Measurements from ENCODE around the gene GBE1. TPM values are rescaled to one million over a fixed set of nuclear protein-coding genes. Genes with fewer than 3 reads are reported as not detected.

The GBE1 gene
- total RNA-seq (2021; fragmentation: NEBNext Ultra II Directional; extraction: Animal tissue kit (Norgen Biotek cat#: 25700)): 10 to 100 TPM; 78.3 to 93.4 (median 87.8) TPM
- long read RNA-seq, transcript GBE1-201 (16 exons, 3,461 nt): major isoform, 88 of 113 reads
- long read RNA-seq, partial matches to known transcripts: 18 of 113 reads
- long read RNA-seq, other reads (novel, unspliced or antisense): 7 of 113 reads

DNA sequence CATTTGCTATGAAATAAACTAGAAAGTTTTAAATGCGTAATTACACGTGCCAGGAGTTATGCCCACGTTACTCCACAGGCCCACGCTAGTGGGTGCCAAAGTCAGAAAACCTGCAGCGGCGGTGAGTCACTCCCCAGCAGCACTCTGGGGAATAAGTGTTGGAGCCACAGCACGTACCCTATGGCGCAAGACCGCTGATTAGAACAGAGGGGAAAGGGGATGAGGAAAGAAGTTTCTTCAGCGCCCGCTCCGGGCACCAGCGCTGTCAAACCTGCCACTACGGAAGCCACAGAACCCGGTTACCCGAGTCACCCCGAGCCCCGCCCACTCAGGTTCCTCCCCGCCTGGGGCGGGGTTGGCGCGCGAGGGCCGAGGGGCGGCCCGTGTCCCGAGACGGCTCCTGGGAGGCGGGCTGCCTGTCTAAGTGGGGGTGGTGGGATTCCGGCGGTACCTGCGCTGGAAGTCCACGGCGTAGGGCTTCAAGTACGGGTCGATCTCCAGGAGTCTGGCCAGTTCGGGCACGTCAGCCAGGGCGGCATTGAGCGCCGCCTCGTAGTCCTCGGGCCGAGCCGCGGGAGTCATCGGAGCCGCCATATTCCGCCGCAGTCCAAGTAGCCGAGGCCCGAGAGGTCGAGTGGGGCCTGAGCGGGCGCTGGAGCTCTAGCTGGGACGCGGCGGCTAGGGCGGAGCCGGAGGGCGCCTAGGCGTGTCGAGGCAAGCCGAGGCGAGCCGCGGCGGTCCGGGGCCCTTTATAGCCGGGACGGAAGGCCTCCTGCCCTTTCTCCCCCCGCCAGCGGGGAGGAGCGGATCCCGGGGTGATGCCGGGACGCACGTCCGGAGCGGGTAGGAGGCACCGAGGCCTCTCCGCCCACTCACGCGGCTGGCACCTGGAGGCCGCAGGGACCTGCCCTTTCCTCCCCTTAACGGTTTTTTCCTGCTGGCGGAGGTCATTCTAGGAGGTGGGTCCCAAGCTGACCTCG is at the start of gene GBE1:
Gene GBE1 (minus strand): TSS at position 722 of the 980 bp plus-strand sequence. CDS start 128 bp downstream, at position 594.
- Mint-ChIP-seq H3K27me3 (ENCODE audit: insufficient read depth) (0 out of 2 replicates have a peak, but pooled peaks cover 3% of the 10 kb centered on the region), H3K27ac (peak within 1 kb of the TSS; percentile 99), H3K4me3 (peak within 1 kb of the TSS; percentile 93), H3K4me1 (ENCODE audit: low read depth) (peaks cover 64% of the 10 kb centered on the region), H3K9me3 (peaks cover 3% of the 10 kb centered on the region; the same call in 1 of the 2 replicates), H3K36me3 (ENCODE audit: low read depth) (peaks cover 45% of the 10 kb centered on the region)
- TF ChIP-seq, protein P1, sequence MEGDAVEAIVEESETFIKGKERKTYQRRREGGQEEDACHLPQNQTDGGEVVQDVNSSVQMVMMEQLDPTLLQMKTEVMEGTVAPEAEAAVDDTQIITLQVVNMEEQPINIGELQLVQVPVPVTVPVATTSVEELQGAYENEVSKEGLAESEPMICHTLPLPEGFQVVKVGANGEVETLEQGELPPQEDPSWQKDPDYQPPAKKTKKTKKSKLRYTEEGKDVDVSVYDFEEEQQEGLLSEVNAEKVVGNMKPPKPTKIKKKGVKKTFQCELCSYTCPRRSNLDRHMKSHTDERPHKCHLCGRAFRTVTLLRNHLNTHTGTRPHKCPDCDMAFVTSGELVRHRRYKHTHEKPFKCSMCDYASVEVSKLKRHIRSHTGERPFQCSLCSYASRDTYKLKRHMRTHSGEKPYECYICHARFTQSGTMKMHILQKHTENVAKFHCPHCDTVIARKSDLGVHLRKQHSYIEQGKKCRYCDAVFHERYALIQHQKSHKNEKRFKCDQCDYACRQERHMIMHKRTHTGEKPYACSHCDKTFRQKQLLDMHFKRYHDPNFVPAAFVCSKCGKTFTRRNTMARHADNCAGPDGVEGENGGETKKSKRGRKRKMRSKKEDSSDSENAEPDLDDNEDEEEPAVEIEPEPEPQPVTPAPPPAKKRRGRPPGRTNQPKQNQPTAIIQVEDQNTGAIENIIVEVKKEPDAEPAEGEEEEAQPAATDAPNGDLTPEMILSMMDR (IDR thresholded peaks at IDR 0.05): peak; percentile 66
- peak; percentile 94 for DNase-seq

DNA sequence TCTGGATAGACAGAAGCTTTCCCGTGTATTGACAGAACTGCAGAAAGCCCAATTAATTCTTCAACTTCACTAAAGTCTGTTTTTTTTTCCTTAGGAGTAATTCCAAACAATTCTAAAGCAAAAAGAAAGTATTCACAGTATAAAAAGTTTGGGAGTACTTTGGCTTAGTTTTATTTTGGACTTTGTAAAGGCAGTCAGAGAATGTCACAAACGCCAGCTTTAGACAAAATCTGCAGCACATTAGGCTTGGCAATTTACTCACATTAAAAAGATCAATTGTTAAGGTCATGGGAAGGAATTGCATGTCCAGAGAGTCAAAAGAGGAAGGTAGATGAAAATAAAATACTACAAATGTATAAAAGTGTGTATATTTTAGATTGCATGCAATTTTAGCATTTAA is 47.5 kb upstream of the GBE1 start:
- Mint-ChIP-seq H3K4me3 (no peak overlapping the region), H3K9me3 (no peaks in the 10 kb centered on the region), H3K4me1 (ENCODE audit: low read depth) (no peaks in the 10 kb centered on the region), H3K27ac (no peak overlapping the region), H3K27me3 (ENCODE audit: insufficient read depth) (no peaks in the 10 kb centered on the region; the same call in 1 of the 2 replicates), H3K36me3 (ENCODE audit: low read depth) (no peaks in the 10 kb centered on the region)
- no peak for DNase-seq
- TF ChIP-seq, protein P1 (IDR thresholded peaks at IDR 0.05): no peak

DNA sequence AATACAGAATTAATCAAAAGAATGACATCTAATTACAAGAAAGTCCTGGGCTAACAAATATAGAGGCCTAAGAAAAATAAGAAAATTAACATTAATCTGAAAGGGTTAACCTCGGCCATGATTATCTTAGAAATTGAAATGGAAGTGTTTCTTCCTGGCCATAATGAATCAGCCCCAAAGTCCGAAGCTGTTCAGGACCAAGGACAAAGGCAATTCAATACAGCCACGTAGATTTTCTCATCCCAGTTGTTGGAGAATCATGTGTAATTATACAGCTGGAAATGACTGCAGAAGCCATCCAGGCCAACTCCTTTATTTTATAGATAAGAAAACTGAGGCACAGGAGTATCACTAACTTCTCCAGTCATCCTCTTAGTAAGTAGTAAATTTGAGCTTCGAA is 38.0 kb upstream of the GBE1 start:
- no peak overlapping the region for H3K4me3 Mint-ChIP-seq
- DNase-seq: no peak
- no peaks in the 10 kb centered on the region; the same call in 1 of the 2 replicates for H3K27me3 Mint-ChIP-seq (ENCODE audit: insufficient read depth)
- TF ChIP-seq, protein P1 (IDR thresholded peaks at IDR 0.05): no peak
- no peaks in the 10 kb centered on the region for H3K9me3 Mint-ChIP-seq
- no peaks in the 10 kb centered on the region for H3K4me1 Mint-ChIP-seq (ENCODE audit: low read depth)
- H3K27ac Mint-ChIP-seq: no peak overlapping the region
- no peaks in the 10 kb centered on the region for H3K36me3 Mint-ChIP-seq (ENCODE audit: low read depth)

DNA sequence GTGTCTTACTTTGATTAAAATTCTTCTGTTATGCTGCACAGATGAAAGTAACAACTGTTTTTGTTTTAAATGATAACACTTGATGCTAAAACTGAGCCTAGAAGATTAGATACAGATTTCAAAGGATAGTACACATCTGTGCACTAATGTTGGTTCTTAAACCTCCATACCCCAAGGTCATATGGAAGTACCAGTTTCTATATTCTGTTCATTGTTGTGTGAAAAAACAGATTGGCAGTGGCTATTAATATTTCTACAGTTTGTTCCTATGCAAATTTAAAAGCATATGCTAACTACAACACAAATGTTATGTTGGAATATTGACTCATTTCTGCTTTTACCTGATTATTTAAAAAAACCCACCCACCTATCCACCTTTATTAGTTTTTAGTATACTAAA is 32.0 kb upstream of the GBE1 start:
- Mint-ChIP-seq H3K4me1 (ENCODE audit: low read depth) (no peaks in the 10 kb centered on the region), H3K27me3 (ENCODE audit: insufficient read depth) (no peaks in the 10 kb centered on the region; the same call in 1 of the 2 replicates), H3K9me3 (no peaks in the 10 kb centered on the region), H3K36me3 (ENCODE audit: low read depth) (no peaks in the 10 kb centered on the region), H3K4me3 (no peak overlapping the region), H3K27ac (no peak overlapping the region)
- TF ChIP-seq, protein P1 (IDR thresholded peaks at IDR 0.05): no peak
- no peak for DNase-seq

DNA sequence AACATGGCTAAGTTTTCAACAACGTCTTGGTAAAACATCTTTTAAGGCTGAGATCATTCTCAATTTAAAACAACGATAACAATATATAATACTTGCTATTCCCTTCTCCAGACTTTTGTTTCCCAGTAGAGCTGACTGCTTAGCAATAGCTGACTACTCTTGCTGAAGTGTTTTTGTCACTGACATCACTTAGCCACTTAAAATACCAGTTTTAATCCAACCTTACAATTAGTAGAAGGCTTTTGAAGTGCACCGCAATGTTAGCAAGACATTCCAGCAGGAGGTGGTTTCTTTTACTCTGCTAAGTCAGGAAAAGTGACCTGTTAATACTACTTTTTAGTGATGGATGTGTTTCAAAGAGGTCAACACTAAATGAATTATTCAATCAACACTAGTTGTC is 28.7 kb upstream of the GBE1 start:
- H3K36me3 Mint-ChIP-seq (ENCODE audit: low read depth): no peaks in the 10 kb centered on the region
- no peak overlapping the region for H3K27ac Mint-ChIP-seq
- no peaks in the 10 kb centered on the region for H3K4me1 Mint-ChIP-seq (ENCODE audit: low read depth)
- H3K27me3 Mint-ChIP-seq (ENCODE audit: insufficient read depth): peaks cover 4% of the 10 kb centered on the region; the same call in 1 of the 2 replicates
- no peak for DNase-seq
- no peaks in the 10 kb centered on the region for H3K9me3 Mint-ChIP-seq
- TF ChIP-seq, protein P1 (IDR thresholded peaks at IDR 0.05): no peak
- no peak overlapping the region for H3K4me3 Mint-ChIP-seq

Data from HFFc6 (cell line).